GM18868 (cell line): ENCODE data around the gene ZIC5.
"Not testable (repeated sequence)": the region's sequence is repeated elsewhere in the genome, so short reads cannot be mapped to it uniquely, and the experiment has no call there.

Experiments used
- ATAC-seq: cut with Tn5 transposase; IDR thresholded peaks from one replicate; pipeline ENCODE4 v1.9.1; 2021; ENCODE audit warnings: mild to moderate bottlenecking, moderate library complexity; ENCODE audit not compliant: unreplicated experiment

ZIC5 gene

GRCh38 chr13:99960663-99961311, 10.8 kb downstream of the ZIC5 start:
- ATAC-seq: no peak

- no peak for ATAC-seq
These were observed 11.9 kb downstream of the ZIC5 start for GRCh38 chr13:99959540-99960230.

GRCh38 chr13:99959127-99959539, 12.4 kb downstream of the ZIC5 start:
- no peak for ATAC-seq

- ATAC-seq: no peak
These were observed 13.0 kb downstream of the ZIC5 start for GRCh38 chr13:99958406-99959126.

- ATAC-seq: no peak
These were observed 14.9 kb downstream of the ZIC5 start for GRCh38 chr13:99956473-99957349.

GRCh38 chr13:99955747-99956472, 15.7 kb downstream of the ZIC5 start:
- no peak for ATAC-seq

- ATAC-seq: no peak
These were observed 16.3 kb downstream of the ZIC5 start for GRCh38 chr13:99955107-99955746.

- ATAC-seq: no peak
These were observed 18.3 kb downstream of the ZIC5 start for GRCh38 chr13:99953138-99953755.

GRCh38 chr13:99951666-99952065, 19.9 kb downstream of the ZIC5 start:
- ATAC-seq: not testable (repeated sequence)

GRCh38 chr13:99949679-99950413, 21.7 kb downstream of the ZIC5 start:
- ATAC-seq: no peak

GRCh38 chr13:99948907-99949678, 22.5 kb downstream of the ZIC5 start:
- no peak for ATAC-seq

GRCh38 chr13:99948411-99948810, 23.2 kb downstream of the ZIC5 start:
- no peak for ATAC-seq

GRCh38 chr13:99947666-99948065, 23.9 kb downstream of the ZIC5 start:
- no peak for ATAC-seq

- ATAC-seq: not testable (repeated sequence)
These were observed 26.1 kb downstream of the ZIC5 start for GRCh38 chr13:99945515-99945914.

GRCh38 chr13:99944606-99945005, 27.0 kb downstream of the ZIC5 start:
- no peak for ATAC-seq

GRCh38 chr13:99944102-99944501, 27.5 kb downstream of the ZIC5 start:
- no peak for ATAC-seq

- no peak for ATAC-seq
These were observed 29.7 kb downstream of the ZIC5 start for GRCh38 chr13:99941911-99942310.

- ATAC-seq: no peak
These were observed 30.5 kb downstream of the ZIC5 start for GRCh38 chr13:99941086-99941485.
